HepG2 (cell line): ENCODE data around the gene MYLK. TPM values are rescaled to one million over a fixed set of nuclear protein-coding genes. Genes with fewer than 3 reads are reported as not detected.

Experiments
- CENPT ChIP-seq: sonication (generic); formaldehyde crosslinking; IDR thresholded peaks from 2 replicates; pipeline ENCODE4 v1.8.0; 2022; ENCODE audit warnings: low read depth, mild to moderate bottlenecking, moderate library complexity, missing genetic modification reagents
- CTCF ChIP-seq: sonication (generic); formaldehyde crosslinking; IDR thresholded peaks from 2 replicates; pipeline ENCODE4 v1.5.0; 2020; ENCODE audit warnings: mild to moderate bottlenecking, missing genetic modification reagents, moderate library complexity
- HDAC1 ChIP-seq: sonication (generic); formaldehyde crosslinking; IDR thresholded peaks from 2 replicates; pipeline ENCODE4 v1.5.1; 2020; ENCODE audit warnings: mild to moderate bottlenecking, missing genetic modification reagents
- HNRNPUL1 ChIP-seq: fragments of 200-400 bp; formaldehyde crosslinking; IDR thresholded peaks from 2 replicates; pipeline ENCODE4 v1.6.1; 2017; ENCODE audit warnings: low read depth, mild to moderate bottlenecking, low read length, moderate library complexity
- ISX ChIP-seq: sonication (generic); formaldehyde crosslinking; conservative IDR thresholded peaks from 2 replicates; pipeline ENCODE4 v1.5.0; 2020; ENCODE audit warnings: missing genetic modification reagents
- LCORL ChIP-seq, 2 experiments: fragments of 450-650 bp in 1 of 2; sonication (generic) in 1 of 2; formaldehyde crosslinking in 1 of 2; IDR thresholded peaks; 2 replicates each; pipeline versions ENCODE4 v1.5.0 to v1.6.1; 2017 to 2020; ENCODE audit warnings: antibody characterized with exemption in 1 of 2, missing genetic modification reagents in 1 of 2
- RBAK ChIP-seq: sonication (generic); formaldehyde crosslinking; IDR thresholded peaks from 2 replicates; pipeline ENCODE4 v1.5.1; 2020; ENCODE audit warnings: mild to moderate bottlenecking, missing genetic modification reagents
- RFXANK ChIP-seq: IDR thresholded peaks from 2 replicates; pipeline ENCODE4 v1.6.1; 2016
- SMAD1 ChIP-seq: sonication (generic); formaldehyde crosslinking; IDR thresholded peaks from 2 replicates; pipeline ENCODE4 v1.4.0; 2020; ENCODE audit warnings: missing genetic modification reagents, low read depth, mild to moderate bottlenecking, borderline replicate concordance
- TFE3 ChIP-seq: IDR thresholded peaks from 2 replicates; pipeline ENCODE4 v1.6.1; 2016
- ZFP36L1 ChIP-seq: sonication (generic); formaldehyde crosslinking; IDR thresholded peaks from 2 replicates; pipeline ENCODE4 v1.8.0; 2022; ENCODE audit warnings: mild to moderate bottlenecking, missing genetic modification reagents, moderate library complexity
- ZMYM3 ChIP-seq: sonication (generic); formaldehyde crosslinking; IDR thresholded peaks from 2 replicates; pipeline ENCODE4 v1.5.1; 2020; ENCODE audit warnings: mild to moderate bottlenecking, missing genetic modification reagents
- ZNF142 ChIP-seq: sonication (generic); formaldehyde crosslinking; IDR thresholded peaks from 2 replicates; pipeline ENCODE4 v1.4.0; 2020; ENCODE audit warnings: missing genetic modification reagents
- ZNF44 ChIP-seq: sonication (generic); formaldehyde crosslinking; IDR thresholded peaks from 2 replicates; pipeline ENCODE4 v1.5.1; 2020; ENCODE audit warnings: mild to moderate bottlenecking, missing genetic modification reagents
- ZNF501 ChIP-seq: sonication (generic); formaldehyde crosslinking; IDR thresholded peaks from 2 replicates; pipeline ENCODE4 v1.5.1; 2020; ENCODE audit warnings: mild to moderate bottlenecking, moderate library complexity, missing genetic modification reagents
- ZNF512B ChIP-seq: sonication (generic); formaldehyde crosslinking; IDR thresholded peaks from 2 replicates; pipeline ENCODE4 v1.5.1; 2020; ENCODE audit warnings: missing genetic modification reagents, mild to moderate bottlenecking, borderline replicate concordance
- ZNF839 ChIP-seq: sonication (generic); formaldehyde crosslinking; IDR thresholded peaks from 2 replicates; pipeline ENCODE4 v1.4.0; 2020; ENCODE audit warnings: missing genetic modification reagents, mild to moderate bottlenecking, borderline replicate concordance
- ZSCAN22 ChIP-seq: sonication (generic); formaldehyde crosslinking; IDR thresholded peaks from 2 replicates; pipeline ENCODE4 v1.4.0; 2020; ENCODE audit warnings: mild to moderate bottlenecking, missing genetic modification reagents
- polyA plus RNA-seq, 8 experiments: library from polyadenylated mRNA; depleted of rRNA in 3 of 8; stranded (reverse) in 7 of 8; unstranded in 1 of 8; fragments of >200 nt; fragmentation: Illumina TruSeq in 4 of 8; extraction: Trizol in 4 of 8; gene quantifications; 2 replicates each; pipeline versions ENCODE4 v1.2.1 to v1.2.3, GENCODE V29; 2011 to 2016; ENCODE audit warnings: low read depth in 4 of 8, missing spikeins in 1 of 8, mixed read lengths in 1 of 8; ENCODE audit not compliant: insufficient read depth in 1 of 8
- total RNA-seq, 5 experiments: library from RNA; depleted of rRNA; stranded (reverse); fragments of >200 nt; fragmentation: Illumina TruSeq; extraction: Trizol; gene quantifications; 2 replicates each; pipeline ENCODE4 v1.2.3, GENCODE V29; 2016; ENCODE audit warnings: low read depth in 1 of 5

The MYLK gene
- total and polyA plus RNA-seq, 2 of the 13 experiments (the other 11 are each of a cell fraction or from before 2014, with no cell fraction given): 10.6 to 34.9 TPM

- 0 out of 2 replicates have a peak, but pooled peaks have one; percentile 11 for TF ChIP-seq ZNF142 (CRISPR knock-in tag)
- TF ChIP-seq TFE3 (CRISPR knock-in tag): 0 out of 2 replicates have a peak, but pooled peaks have one; percentile 14
- TF ChIP-seq RFXANK (CRISPR knock-in tag): no peak
- TF ChIP-seq HDAC1 (CRISPR knock-in tag): peak; percentile 57
- no peak for TF ChIP-seq CENPT (CRISPR knock-in tag)
- no peak for TF ChIP-seq LCORL (IDR thresholded peaks at IDR 0.05)
- TF ChIP-seq LCORL (CRISPR knock-in tag; IDR thresholded peaks at IDR 0.05): no peak
- no peak for TF ChIP-seq ZNF512B (CRISPR knock-in tag)
- TF ChIP-seq ZNF501 (CRISPR knock-in tag): no peak
- TF ChIP-seq ISX (CRISPR knock-in tag): no peak
- no peak for TF ChIP-seq ZNF44 (CRISPR knock-in tag)
- TF ChIP-seq ZSCAN22 (CRISPR knock-in tag): no peak
- TF ChIP-seq ZFP36L1 (CRISPR knock-in tag): no peak
- TF ChIP-seq SMAD1 (CRISPR knock-in tag): no peak
- TF ChIP-seq ZMYM3 (CRISPR knock-in tag): no peak
- TF ChIP-seq CTCF (CRISPR knock-in tag): peak; percentile 63
- no peak for TF ChIP-seq HNRNPUL1
- TF ChIP-seq ZNF839 (CRISPR knock-in tag): no peak
- TF ChIP-seq RBAK (CRISPR knock-in tag): no peak
Observed at GRCh38 chr3:123584284-123584987, 299.7 kb downstream of the MYLK start (continued).
